Muscle of leg (tissue), 11 donors: ENCODE results near the gene LMAN1L. TPM values are rescaled to one million over a fixed set of nuclear protein-coding genes. Genes with fewer than 3 reads are reported as not detected.
A peak's percentile ranks its signal among the peaks of the same experiment; 100 is the strongest.

ENCODE experiments used
- DNase-seq: peaks from one replicate; pipeline ENCODE4 v3.0.0; 2013
- H3K27ac ChIP-seq: one replicate; pipeline ENCODE4 v1.5.1; 2013; ENCODE audit warnings: mild to moderate bottlenecking, low read length, control low read depth
- H3K27me3 ChIP-seq: one replicate; pipeline ENCODE4 v1.6.1; 2013; ENCODE audit warnings: low read length; ENCODE audit not compliant: control insufficient read depth, insufficient read depth
- H3K36me3 ChIP-seq: one replicate; pipeline ENCODE4 v1.6.1; 2013; ENCODE audit warnings: low read length; ENCODE audit not compliant: control insufficient read depth, insufficient read depth
- H3K4me1 ChIP-seq: one replicate; pipeline ENCODE4 v1.6.1; 2013; ENCODE audit warnings: low read length; ENCODE audit not compliant: control insufficient read depth, insufficient read depth
- H3K4me3 ChIP-seq: one replicate; pipeline ENCODE4 v1.5.1; 2013; ENCODE audit warnings: low read length, control low read depth
- H3K9me3 ChIP-seq: replicated peaks from 2 replicates; pipeline ENCODE4 v1.6.1; 2013; ENCODE audit warnings: low read depth, low read length; ENCODE audit not compliant: control insufficient read depth
- WGBS: methylation state at CpG from one replicate; pipeline ENCODE4 v1.1.5; 2013; ENCODE audit warnings: missing lambda C conversion rate; ENCODE audit not compliant: insufficient coverage; 5-methylcytosine and 5-hydroxymethylcytosine counted together
- polyA plus RNA-seq, 8 donors: library from polyadenylated mRNA; unstranded; fragments of 120-200 nt; gene quantifications; one replicate each; pipeline versions ENCODE4 v1.2.1 to v1.2.3, GENCODE V29; 2013; ENCODE audit warnings: inconsistent platforms in 1 of 8, low replicate concordance in 1 of 8; ENCODE audit not compliant: insufficient read length in 8 of 8, insufficient read depth in 1 of 8
- total RNA-seq: library from RNA; stranded (reverse); fragments of 120-200 nt; gene quantifications from one replicate; pipeline ENCODE4 v1.2.4, GENCODE V29; 2013

The LMAN1L gene
- total and polyA plus RNA-seq, 9 donors: 0.04 to 0.27 (median 0.22) TPM; not detected in 6

- Histone ChIP-seq H3K4me1 (peaks cover 76% of the 10 kb centered on the region), H3K36me3 (peaks cover 36% of the 10 kb centered on the region), H3K9me3 (no peaks in the 10 kb centered on the region), H3K27me3 (no peaks in the 10 kb centered on the region), H3K27ac (peak overlapping the region; percentile 43), H3K4me3 (no peak overlapping the region)
- WGBS: 49% methylated on average over 3 of the region's 7 CpGs
- DNase-seq: no peak
Measured at GRCh38 chr15:74788042-74788682, 24.5 kb upstream of the LMAN1L start.

- peaks cover 36% of the 10 kb centered on the region for H3K36me3 ChIP-seq
- peaks cover 70% of the 10 kb centered on the region for H3K4me1 ChIP-seq
- H3K27ac ChIP-seq: peak overlapping the region; percentile 43
- 53% methylated on average over 3 of the region's 9 CpGs for whole genome bisulfite sequencing
- DNase-seq: no peak
- no peak overlapping the region for H3K4me3 ChIP-seq
- H3K27me3 ChIP-seq: no peaks in the 10 kb centered on the region
- no peaks in the 10 kb centered on the region for H3K9me3 ChIP-seq
Measured at GRCh38 chr15:74788683-74789151, 23.9 kb upstream of the LMAN1L start.

- Histone ChIP-seq H3K4me3 (no peak overlapping the region), H3K4me1 (peaks cover 66% of the 10 kb centered on the region), H3K27me3 (no peaks in the 10 kb centered on the region), H3K9me3 (no peaks in the 10 kb centered on the region), H3K27ac (peak overlapping the region; percentile 29), H3K36me3 (peaks cover 36% of the 10 kb centered on the region)
- WGBS: 62% methylated on average over 14 of the region's 14 CpGs
- DNase-seq: no peak
Measured at GRCh38 chr15:74789171-74789631, 23.4 kb upstream of the LMAN1L start.

- H3K27me3 ChIP-seq: no peaks in the 10 kb centered on the region
- peak overlapping the region; percentile 80 for H3K27ac ChIP-seq
- H3K9me3 ChIP-seq: no peaks in the 10 kb centered on the region
- peaks cover 35% of the 10 kb centered on the region for H3K36me3 ChIP-seq
- DNase-seq: no peak
- peaks cover 61% of the 10 kb centered on the region for H3K4me1 ChIP-seq
- H3K4me3 ChIP-seq: no peak overlapping the region
- 100% methylated on average over 1 of the region's 3 CpGs for WGBS
Measured at GRCh38 chr15:74789741-74790079, 22.9 kb upstream of the LMAN1L start.

- Histone ChIP-seq H3K4me3 (no peak overlapping the region), H3K9me3 (no peaks in the 10 kb centered on the region), H3K27ac (peak overlapping the region; percentile 80), H3K4me1 (peaks cover 55% of the 10 kb centered on the region), H3K27me3 (no peaks in the 10 kb centered on the region), H3K36me3 (peaks cover 30% of the 10 kb centered on the region)
- DNase-seq: peak; percentile 78
- WGBS: 11% methylated on average over 2 of the region's 15 CpGs
Measured at GRCh38 chr15:74790080-74790916, 22.3 kb upstream of the LMAN1L start.

- no peak overlapping the region for H3K27ac ChIP-seq
- H3K4me1 ChIP-seq: peaks cover 53% of the 10 kb centered on the region
- H3K9me3 ChIP-seq: no peaks in the 10 kb centered on the region
- peaks cover 26% of the 10 kb centered on the region for H3K36me3 ChIP-seq
- no CpG with 5 or more reads among the region's 1 CpG for WGBS
- no peak for DNase-seq
- no peaks in the 10 kb centered on the region for H3K27me3 ChIP-seq
- no peak overlapping the region for H3K4me3 ChIP-seq
Measured at GRCh38 chr15:74791007-74791406, 21.6 kb upstream of the LMAN1L start.

GRCh38 chr15:74791667-74792066 lies 21.0 kb upstream of the LMAN1L start:
- Histone ChIP-seq H3K4me1 (peaks cover 46% of the 10 kb centered on the region), H3K9me3 (no peaks in the 10 kb centered on the region), H3K36me3 (peaks cover 21% of the 10 kb centered on the region), H3K27me3 (no peaks in the 10 kb centered on the region), H3K27ac (no peak overlapping the region), H3K4me3 (no peak overlapping the region)
- WGBS: 72% methylated on average over 7 of the region's 7 CpGs
- DNase-seq: no peak

- H3K4me3 ChIP-seq: no peak overlapping the region
Measured at GRCh38 chr15:74792227-74793016, 20.2 kb upstream of the LMAN1L start.

GRCh38 chr15:74793135-74794028 lies 19.3 kb upstream of the LMAN1L start:
- no peaks in the 10 kb centered on the region for H3K27me3 ChIP-seq
- no peak overlapping the region for H3K27ac ChIP-seq
- peaks cover 29% of the 10 kb centered on the region for H3K4me1 ChIP-seq
- no peak for DNase-seq
- WGBS: 67% methylated on average over 7 of the region's 12 CpGs
- H3K36me3 ChIP-seq: peaks cover 21% of the 10 kb centered on the region
- no peak overlapping the region for H3K4me3 ChIP-seq
- H3K9me3 ChIP-seq: no peaks in the 10 kb centered on the region

More at GRCh38 chr15:74792227-74793016, 20.2 kb upstream of the LMAN1L start:
- Histone ChIP-seq H3K9me3 (no peaks in the 10 kb centered on the region), H3K4me1 (peaks cover 39% of the 10 kb centered on the region), H3K27ac (no peak overlapping the region), H3K27me3 (no peaks in the 10 kb centered on the region), H3K36me3 (peaks cover 16% of the 10 kb centered on the region)
- no peak for DNase-seq
- 77% methylated on average over 7 of the region's 12 CpGs for WGBS
